PC-9 (cell line): ENCODE measurements around the gene MACROH2A2. TPM values are rescaled to one million over a fixed set of nuclear protein-coding genes. Genes with fewer than 3 reads are reported as not detected.

Source experiments
- BruUV-seq: library from RNA; stranded (reverse); fragments of 400-500 nt; replicated peaks from 2 replicates; lab custom pipeline; 2021; lab: Mats Ljungman, UMichigan
- CTCF ChIA-PET: fragments of 300-600 bp; sonication (Branson Sonifier 250); formaldehyde crosslinking; loops from one replicate; lab custom pipeline; 2022; ENCODE audit warnings: antibody characterized with exemption; lab: Charles Lee
- POLR2A ChIA-PET: fragments of 300-600 bp; sonication (Branson Sonifier 250); formaldehyde crosslinking; loops from one replicate; lab custom pipeline; 2022; ENCODE audit warnings: antibody characterized with exemption; ENCODE audit not compliant: unreplicated experiment; lab: Charles Lee
- DNase-seq, 2 experiments: peaks; one replicate each; pipeline versions ENCODE4 v3.0.0 to v3.0.0-alpha.2; 2015 to 2022; ENCODE audit warnings: mixed read lengths in 1 of 2
- H2AFZ ChIP-seq: fragments of 200-600 bp; sonication (generic); 2 replicates; pipeline ENCODE4 v1.8.1; 2017; ENCODE audit warnings: antibody characterized with exemption
- H3F3A ChIP-seq: fragments of 200-600 bp; sonication (generic); 2 replicates; pipeline ENCODE4 v1.8.1; 2017; ENCODE audit warnings: antibody characterized with exemption, mild to moderate bottlenecking, low read depth; ENCODE audit not compliant: insufficient read depth
- H3K27ac ChIP-seq: fragments of 200-600 bp; sonication (generic); 2 replicates; pipeline ENCODE4 v1.6.1; 2016; ENCODE audit warnings: mixed run types
- H3K27me3 ChIP-seq: fragments of 200-600 bp; sonication (generic); 2 replicates; pipeline ENCODE4 v1.6.1; 2016; ENCODE audit warnings: low read depth, mixed run types; ENCODE audit not compliant: insufficient read depth
- H3K36me3 ChIP-seq: fragments of 200-600 bp; sonication (generic); 2 replicates; pipeline ENCODE4 v1.6.1; 2016; ENCODE audit warnings: low read depth, mixed run types
- H3K4me1 ChIP-seq: fragments of 200-600 bp; sonication (generic); replicated peaks from 2 replicates; pipeline ENCODE4 v1.6.1; 2016; ENCODE audit warnings: mixed run types; ENCODE audit not compliant: insufficient read depth
- H3K4me2 ChIP-seq: fragments of 200-600 bp; sonication (generic); 2 replicates; pipeline ENCODE4 v1.6.1; 2017; ENCODE audit warnings: mixed run types
- H3K4me3 ChIP-seq: fragments of 200-600 bp; sonication (generic); 2 replicates; pipeline ENCODE4 v1.6.1; 2016; ENCODE audit warnings: mixed run types
- H3K79me2 ChIP-seq: fragments of 200-600 bp; sonication (generic); 2 replicates; pipeline ENCODE4 v1.6.1; 2017; ENCODE audit warnings: low read depth, mixed run types
- H3K9me2 ChIP-seq: fragments of 200-600 bp; sonication (generic); 2 replicates; pipeline ENCODE4 v1.8.1; 2017; ENCODE audit warnings: mild to moderate bottlenecking; ENCODE audit not compliant: insufficient read depth
- H3K9me3 ChIP-seq: fragments of 200-600 bp; sonication (generic); 2 replicates; pipeline ENCODE4 v1.8.1; 2016; ENCODE audit warnings: low read depth; ENCODE audit not compliant: insufficient read depth
- H4K20me1 ChIP-seq: fragments of 200-600 bp; sonication (generic); 2 replicates; pipeline ENCODE4 v1.8.1; 2017; ENCODE audit not compliant: insufficient read depth
- EZH2 ChIP-seq: fragments of 200-600 bp; sonication (generic); IDR thresholded peaks from 2 replicates; pipeline ENCODE4 v1.8.0; 2017; ENCODE audit warnings: antibody characterized with exemption, low read depth
- intact Hi-C: fragments of 100-400 bp; cut with micrococcal nuclease; formaldehyde crosslinking; loops from one replicate; pipeline ENCODE4 v1.10.0; 2022; ENCODE audit not compliant: unreplicated experiment
- total RNA-seq: library from RNA; stranded (reverse); gene quantifications from 2 replicates; pipeline ENCODE4 v1.2.3, GENCODE V29; 2021
- TF ChIP-seq, protein P1 (sequence below): fragments of 200-600 bp; sonication (generic); conservative IDR thresholded peaks from 2 replicates; pipeline ENCODE4 v1.6.1; 2017; ENCODE audit warnings: mixed run types, antibody characterized with exemption, mild to moderate bottlenecking, moderate library complexity

The MACROH2A2 gene
- total RNA-seq, 1 experiment from 2014 or later, result not detected

DNA sequence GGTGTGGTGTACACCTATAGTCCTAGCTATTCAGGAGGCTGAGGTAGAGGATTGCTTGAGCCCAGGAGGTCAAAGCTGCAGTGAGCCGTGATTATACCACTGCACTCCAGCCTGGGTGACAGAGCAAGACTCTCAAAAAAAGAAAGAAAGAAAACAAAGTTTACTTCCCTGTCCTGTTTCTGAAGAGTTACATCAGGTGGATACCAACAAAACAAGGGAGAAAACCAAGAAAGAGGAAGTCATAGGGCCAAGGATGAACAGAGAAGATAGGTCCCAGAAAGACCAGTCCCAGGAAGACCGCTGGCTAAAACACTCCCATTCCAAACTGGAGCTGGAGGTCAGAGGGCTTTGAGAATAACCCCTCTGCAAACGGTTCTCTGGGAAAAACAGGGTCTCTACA is 13.5 kb downstream of the MACROH2A2 start:
- ChIA-PET CTCF (interaction anchor here (0.6 kb wide), 1 partner anchor 152 kb away, joined by 4 read pairs; no protein-coding TSS in a partner anchor), POLR2A (no interaction called here)
- H3K4me3 ChIP-seq, result no peak overlapping the region
- no peaks in the 10 kb centered on the region for H3K9me2 ChIP-seq
- H4K20me1 ChIP-seq, result no peaks in the 10 kb centered on the region
- H3K27ac ChIP-seq, result no peak overlapping the region
- peaks cover 20% of the 10 kb centered on the region for H3K27me3 ChIP-seq
- no peak for DNase-seq
- no peak overlapping the region for H2AFZ ChIP-seq
- TF ChIP-seq EZH2, result no peak
- TF ChIP-seq, protein P1, sequence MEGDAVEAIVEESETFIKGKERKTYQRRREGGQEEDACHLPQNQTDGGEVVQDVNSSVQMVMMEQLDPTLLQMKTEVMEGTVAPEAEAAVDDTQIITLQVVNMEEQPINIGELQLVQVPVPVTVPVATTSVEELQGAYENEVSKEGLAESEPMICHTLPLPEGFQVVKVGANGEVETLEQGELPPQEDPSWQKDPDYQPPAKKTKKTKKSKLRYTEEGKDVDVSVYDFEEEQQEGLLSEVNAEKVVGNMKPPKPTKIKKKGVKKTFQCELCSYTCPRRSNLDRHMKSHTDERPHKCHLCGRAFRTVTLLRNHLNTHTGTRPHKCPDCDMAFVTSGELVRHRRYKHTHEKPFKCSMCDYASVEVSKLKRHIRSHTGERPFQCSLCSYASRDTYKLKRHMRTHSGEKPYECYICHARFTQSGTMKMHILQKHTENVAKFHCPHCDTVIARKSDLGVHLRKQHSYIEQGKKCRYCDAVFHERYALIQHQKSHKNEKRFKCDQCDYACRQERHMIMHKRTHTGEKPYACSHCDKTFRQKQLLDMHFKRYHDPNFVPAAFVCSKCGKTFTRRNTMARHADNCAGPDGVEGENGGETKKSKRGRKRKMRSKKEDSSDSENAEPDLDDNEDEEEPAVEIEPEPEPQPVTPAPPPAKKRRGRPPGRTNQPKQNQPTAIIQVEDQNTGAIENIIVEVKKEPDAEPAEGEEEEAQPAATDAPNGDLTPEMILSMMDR, result no peak
- intact Hi-C loops, result no loop called here
- no peaks in the 10 kb centered on the region for H3K79me2 ChIP-seq
- no peaks in the 10 kb centered on the region for H3K4me1 ChIP-seq
- no peaks in the 10 kb centered on the region for H3K9me3 ChIP-seq
- H3K36me3 ChIP-seq, result no peaks in the 10 kb centered on the region
- no peak overlapping the region for H3K4me2 ChIP-seq
- H3F3A ChIP-seq, result no peaks in the 10 kb centered on the region
- BruUV-seq, result no TSS peak

GRCh38 chr10:70067586-70067985 is 14.9 kb downstream of the MACROH2A2 start:
- BruUV-seq, result no TSS peak
- Histone ChIP-seq H4K20me1 (no peaks in the 10 kb centered on the region), H3F3A (no peaks in the 10 kb centered on the region), H3K4me3 (no peak overlapping the region), H3K4me2 (no peak overlapping the region), H3K27ac (no peak overlapping the region), H3K4me1 (no peaks in the 10 kb centered on the region), H3K79me2 (no peaks in the 10 kb centered on the region), H3K9me2 (no peaks in the 10 kb centered on the region), H3K9me3 (no peaks in the 10 kb centered on the region), H3K27me3 (peaks cover 17% of the 10 kb centered on the region), H2AFZ (no peak overlapping the region), H3K36me3 (no peaks in the 10 kb centered on the region)
- intact Hi-C loops, result no loop called here
- DNase-seq, result no peak
- TF ChIP-seq EZH2, result no peak
- TF ChIP-seq, protein P1, result no peak
- ChIA-PET POLR2A (no interaction called here), CTCF (interaction anchor here (0.5 kb wide), 1 partner anchor 105 kb away, joined by 11 read pairs; no protein-coding TSS in a partner anchor)

DNA sequence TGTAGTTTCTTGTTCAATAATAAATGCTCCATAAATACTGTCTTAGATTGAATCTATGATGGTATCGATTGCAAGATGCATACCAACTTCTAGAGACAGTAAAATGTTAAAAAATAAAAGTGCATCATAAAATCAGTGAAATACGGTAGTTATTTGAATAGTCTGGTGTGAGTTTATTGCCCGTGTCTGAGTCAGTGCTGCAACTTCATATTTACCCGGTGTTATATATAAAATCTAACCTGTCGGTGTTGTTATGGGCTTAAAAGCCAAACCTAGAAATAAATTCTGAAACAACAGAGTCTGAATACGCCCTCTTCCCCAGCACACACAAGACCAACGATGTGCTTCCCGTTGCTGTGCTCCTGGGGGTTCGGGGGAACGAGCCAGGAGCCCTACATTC is 16.3 kb downstream of the MACROH2A2 start:
- no peaks in the 10 kb centered on the region for H3K79me2 ChIP-seq
- POLR2A ChIA-PET, result no interaction called here
- no peaks in the 10 kb centered on the region for H4K20me1 ChIP-seq
- no peaks in the 10 kb centered on the region for H3K36me3 ChIP-seq
- no peak overlapping the region for H3K27ac ChIP-seq
- no TSS peak for BruUV-seq
- intact Hi-C loops, result no loop called here
- CTCF ChIA-PET, result no interaction called here
- H3K9me3 ChIP-seq, result no peaks in the 10 kb centered on the region
- no peak for DNase-seq
- H3F3A ChIP-seq, result no peaks in the 10 kb centered on the region
- peaks cover 20% of the 10 kb centered on the region for H3K27me3 ChIP-seq
- H2AFZ ChIP-seq, result no peak overlapping the region
- H3K4me1 ChIP-seq, result no peaks in the 10 kb centered on the region
- no peaks in the 10 kb centered on the region for H3K9me2 ChIP-seq
- no peak overlapping the region for H3K4me2 ChIP-seq
- H3K4me3 ChIP-seq, result no peak overlapping the region
- TF ChIP-seq EZH2, result no peak

DNA sequence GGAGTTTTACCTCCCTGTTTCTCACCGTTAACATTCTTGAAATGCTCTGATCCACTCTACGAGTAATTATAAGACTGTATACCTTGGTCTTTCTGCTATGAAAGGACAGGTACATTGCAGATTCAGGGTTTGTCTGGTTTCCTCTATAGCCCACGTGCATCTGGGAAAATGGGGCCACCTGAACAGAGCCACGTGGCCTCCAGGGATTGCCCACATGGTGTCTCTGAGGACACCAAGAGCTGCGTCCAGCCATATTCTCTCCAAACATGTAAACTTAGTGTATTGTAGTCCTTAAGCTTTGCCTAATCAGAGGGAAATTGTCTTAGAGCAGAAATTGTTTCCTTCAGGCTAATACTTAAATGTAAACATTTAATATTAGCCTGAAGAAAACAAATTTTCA is 16.7 kb downstream of the MACROH2A2 start:
- ChIA-PET POLR2A (no interaction called here), CTCF (no interaction called here)
- Histone ChIP-seq H3K4me2 (no peak overlapping the region), H3K9me2 (no peaks in the 10 kb centered on the region), H4K20me1 (no peaks in the 10 kb centered on the region), H3K79me2 (no peaks in the 10 kb centered on the region), H3F3A (no peaks in the 10 kb centered on the region), H2AFZ (no peak overlapping the region), H3K27me3 (peaks cover 24% of the 10 kb centered on the region), H3K4me1 (no peaks in the 10 kb centered on the region), H3K36me3 (no peaks in the 10 kb centered on the region), H3K27ac (no peak overlapping the region), H3K9me3 (no peaks in the 10 kb centered on the region), H3K4me3 (no peak overlapping the region)
- no TSS peak for BruUV-seq
- intact Hi-C loops, result no loop called here
- no peak for TF ChIP-seq EZH2
- TF ChIP-seq, protein P1, result no peak
- DNase-seq, result no peak
